Neural cell (in vitro differentiated cells): ENCODE data around the gene TIMM23B.
"Not testable (repeated sequence)": the region's sequence is repeated elsewhere in the genome, so short reads cannot be mapped to it uniquely, and the experiment has no call there.

Experiments used
- EP300 ChIP-seq: fragments of 450-650 bp; conservative IDR thresholded peaks from 2 replicates; pipeline ENCODE4 v1.6.1; 2014; ENCODE audit warnings: antibody characterized with exemption, mild to moderate bottlenecking, moderate library complexity; ENCODE audit not compliant: poor library complexity, severe bottlenecking
- EZH2 ChIP-seq: fragments of 200-600, 300-800 bp; shearing (Covaris generic), sonication (generic); IDR thresholded peaks from 2 replicates; pipeline ENCODE4 v1.6.1; 2014; ENCODE audit warnings: antibody characterized with exemption, low read length, borderline replicate concordance, mild to moderate bottlenecking; ENCODE audit not compliant: insufficient read depth, poor library complexity, severe bottlenecking
- MXI1 ChIP-seq: fragments of 450-650 bp; conservative IDR thresholded peaks from 2 replicates; pipeline ENCODE4 v1.6.1; 2014; ENCODE audit warnings: antibody characterized with exemption, mild to moderate bottlenecking; ENCODE audit not compliant: poor library complexity, severe bottlenecking
- POLR2AphosphoS5 ChIP-seq: IDR thresholded peaks from 2 replicates; pipeline ENCODE4 v1.6.1; 2012
- RAD21 ChIP-seq: fragments of 450-650 bp; conservative IDR thresholded peaks from 2 replicates; pipeline ENCODE4 v1.6.1; 2014; ENCODE audit warnings: antibody characterized with exemption, mild to moderate bottlenecking, moderate library complexity
- SMC3 ChIP-seq: fragments of 450-650 bp; conservative IDR thresholded peaks from 2 replicates; pipeline ENCODE4 v1.6.1; 2014; ENCODE audit warnings: antibody characterized with exemption, mild to moderate bottlenecking, moderate library complexity; ENCODE audit not compliant: poor library complexity
- TAF1 ChIP-seq: IDR thresholded peaks from 2 replicates; pipeline ENCODE4 v1.6.1; 2012; ENCODE audit warnings: low read depth
- TF ChIP-seq, protein P1 (sequence below): fragments of 450-650 bp; IDR thresholded peaks from 2 replicates; pipeline ENCODE4 v1.5.1; 2014; ENCODE audit warnings: antibody characterized with exemption, mild to moderate bottlenecking, moderate library complexity; ENCODE audit not compliant: poor library complexity, severe bottlenecking

- TF ChIP-seq EZH2, POLR2AphosphoS5, RAD21, EP300, SMC3, TAF1, MXI1: not testable (repeated sequence)
- TF ChIP-seq, protein P1, sequence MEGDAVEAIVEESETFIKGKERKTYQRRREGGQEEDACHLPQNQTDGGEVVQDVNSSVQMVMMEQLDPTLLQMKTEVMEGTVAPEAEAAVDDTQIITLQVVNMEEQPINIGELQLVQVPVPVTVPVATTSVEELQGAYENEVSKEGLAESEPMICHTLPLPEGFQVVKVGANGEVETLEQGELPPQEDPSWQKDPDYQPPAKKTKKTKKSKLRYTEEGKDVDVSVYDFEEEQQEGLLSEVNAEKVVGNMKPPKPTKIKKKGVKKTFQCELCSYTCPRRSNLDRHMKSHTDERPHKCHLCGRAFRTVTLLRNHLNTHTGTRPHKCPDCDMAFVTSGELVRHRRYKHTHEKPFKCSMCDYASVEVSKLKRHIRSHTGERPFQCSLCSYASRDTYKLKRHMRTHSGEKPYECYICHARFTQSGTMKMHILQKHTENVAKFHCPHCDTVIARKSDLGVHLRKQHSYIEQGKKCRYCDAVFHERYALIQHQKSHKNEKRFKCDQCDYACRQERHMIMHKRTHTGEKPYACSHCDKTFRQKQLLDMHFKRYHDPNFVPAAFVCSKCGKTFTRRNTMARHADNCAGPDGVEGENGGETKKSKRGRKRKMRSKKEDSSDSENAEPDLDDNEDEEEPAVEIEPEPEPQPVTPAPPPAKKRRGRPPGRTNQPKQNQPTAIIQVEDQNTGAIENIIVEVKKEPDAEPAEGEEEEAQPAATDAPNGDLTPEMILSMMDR, result not testable (repeated sequence)
These were observed 25.4 kb upstream of the TIMM23B start for GRCh38 chr10:49916451-49916850.
